Vagina (tissue), 2 donors: ENCODE results near the gene SCAPER.

ENCODE experiments used
- CTCF ChIP-seq, 3 experiments: fragments of 450-650 bp in 2 of 3; fragments of 200-600 bp in 1 of 3; sonication (generic) in 1 of 3; IDR thresholded peaks; one replicate each; pipeline ENCODE4 v1.5.1; 2017 to 2019; ENCODE audit warnings: antibody characterized with exemption in 3 of 3, mild to moderate bottlenecking in 2 of 3, moderate library complexity in 2 of 3
- POLR2AphosphoS5 ChIP-seq, 2 donors: sonication (generic); formaldehyde crosslinking; IDR thresholded peaks; one replicate each; pipeline ENCODE4 v1.9.0; 2017; ENCODE audit warnings: antibody characterized with exemption in 2 of 2, mild to moderate bottlenecking in 2 of 2, low read depth in 1 of 2; ENCODE audit not compliant: insufficient read depth in 1 of 2

- no peak for TF ChIP-seq CTCF (IDR thresholded peaks at IDR 0.05)
- no peak for TF ChIP-seq POLR2AphosphoS5 (IDR thresholded peaks at IDR 0.05; ENCODE audit: insufficient read depth in 1 of 2, low read depth in 1 of 2)
Observed at GRCh38 chr15:76321602-76322001, 583.5 kb downstream of the SCAPER start.
